ENCODE results near the gene CCDC121.

DNA sequence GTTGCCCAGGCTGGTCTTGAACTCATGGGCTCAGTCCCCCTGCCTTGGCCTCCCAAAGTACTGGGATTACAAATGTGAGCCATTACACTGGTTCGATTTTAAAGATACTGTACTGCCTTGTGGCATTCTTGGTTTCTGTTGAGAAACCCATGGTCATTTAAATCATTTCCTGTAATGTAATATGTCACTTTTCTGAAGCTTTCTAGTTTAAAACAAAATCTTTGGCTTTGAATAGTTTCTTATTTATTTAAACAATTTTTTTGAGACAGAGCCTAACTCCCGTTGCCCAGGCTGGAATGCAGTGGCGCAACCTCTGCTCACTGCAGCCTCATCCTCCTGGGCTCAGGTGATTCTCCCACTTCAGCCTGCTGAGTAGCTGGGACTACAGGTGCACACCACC, 37.1 kb downstream of the CCDC121 start:
- TF ChIP-seq POLR2AphosphoS5 (IDR thresholded peaks at IDR 0.05) (no peak), EZH2 (IDR thresholded peaks at IDR 0.05; ENCODE audit: borderline replicate concordance, insufficient read depth, low read length, poor library complexity, severe bottlenecking) (no peak), MXI1 (conservative IDR thresholded peaks at IDR 0.05; ENCODE audit: poor library complexity, severe bottlenecking) (no peak), EP300 (conservative IDR thresholded peaks at IDR 0.05; ENCODE audit: poor library complexity, severe bottlenecking) (no peak), RAD21 (conservative IDR thresholded peaks at IDR 0.05) (no peak), TAF1 (IDR thresholded peaks at IDR 0.05; ENCODE audit: low read depth) (no peak), SMC3 (conservative IDR thresholded peaks at IDR 0.05; ENCODE audit: poor library complexity) (no peak)
- TF ChIP-seq, protein P1, sequence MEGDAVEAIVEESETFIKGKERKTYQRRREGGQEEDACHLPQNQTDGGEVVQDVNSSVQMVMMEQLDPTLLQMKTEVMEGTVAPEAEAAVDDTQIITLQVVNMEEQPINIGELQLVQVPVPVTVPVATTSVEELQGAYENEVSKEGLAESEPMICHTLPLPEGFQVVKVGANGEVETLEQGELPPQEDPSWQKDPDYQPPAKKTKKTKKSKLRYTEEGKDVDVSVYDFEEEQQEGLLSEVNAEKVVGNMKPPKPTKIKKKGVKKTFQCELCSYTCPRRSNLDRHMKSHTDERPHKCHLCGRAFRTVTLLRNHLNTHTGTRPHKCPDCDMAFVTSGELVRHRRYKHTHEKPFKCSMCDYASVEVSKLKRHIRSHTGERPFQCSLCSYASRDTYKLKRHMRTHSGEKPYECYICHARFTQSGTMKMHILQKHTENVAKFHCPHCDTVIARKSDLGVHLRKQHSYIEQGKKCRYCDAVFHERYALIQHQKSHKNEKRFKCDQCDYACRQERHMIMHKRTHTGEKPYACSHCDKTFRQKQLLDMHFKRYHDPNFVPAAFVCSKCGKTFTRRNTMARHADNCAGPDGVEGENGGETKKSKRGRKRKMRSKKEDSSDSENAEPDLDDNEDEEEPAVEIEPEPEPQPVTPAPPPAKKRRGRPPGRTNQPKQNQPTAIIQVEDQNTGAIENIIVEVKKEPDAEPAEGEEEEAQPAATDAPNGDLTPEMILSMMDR (IDR thresholded peaks at IDR 0.05; ENCODE audit: poor library complexity, severe bottlenecking), result no peak
- TF ChIP-seq, protein P2, sequence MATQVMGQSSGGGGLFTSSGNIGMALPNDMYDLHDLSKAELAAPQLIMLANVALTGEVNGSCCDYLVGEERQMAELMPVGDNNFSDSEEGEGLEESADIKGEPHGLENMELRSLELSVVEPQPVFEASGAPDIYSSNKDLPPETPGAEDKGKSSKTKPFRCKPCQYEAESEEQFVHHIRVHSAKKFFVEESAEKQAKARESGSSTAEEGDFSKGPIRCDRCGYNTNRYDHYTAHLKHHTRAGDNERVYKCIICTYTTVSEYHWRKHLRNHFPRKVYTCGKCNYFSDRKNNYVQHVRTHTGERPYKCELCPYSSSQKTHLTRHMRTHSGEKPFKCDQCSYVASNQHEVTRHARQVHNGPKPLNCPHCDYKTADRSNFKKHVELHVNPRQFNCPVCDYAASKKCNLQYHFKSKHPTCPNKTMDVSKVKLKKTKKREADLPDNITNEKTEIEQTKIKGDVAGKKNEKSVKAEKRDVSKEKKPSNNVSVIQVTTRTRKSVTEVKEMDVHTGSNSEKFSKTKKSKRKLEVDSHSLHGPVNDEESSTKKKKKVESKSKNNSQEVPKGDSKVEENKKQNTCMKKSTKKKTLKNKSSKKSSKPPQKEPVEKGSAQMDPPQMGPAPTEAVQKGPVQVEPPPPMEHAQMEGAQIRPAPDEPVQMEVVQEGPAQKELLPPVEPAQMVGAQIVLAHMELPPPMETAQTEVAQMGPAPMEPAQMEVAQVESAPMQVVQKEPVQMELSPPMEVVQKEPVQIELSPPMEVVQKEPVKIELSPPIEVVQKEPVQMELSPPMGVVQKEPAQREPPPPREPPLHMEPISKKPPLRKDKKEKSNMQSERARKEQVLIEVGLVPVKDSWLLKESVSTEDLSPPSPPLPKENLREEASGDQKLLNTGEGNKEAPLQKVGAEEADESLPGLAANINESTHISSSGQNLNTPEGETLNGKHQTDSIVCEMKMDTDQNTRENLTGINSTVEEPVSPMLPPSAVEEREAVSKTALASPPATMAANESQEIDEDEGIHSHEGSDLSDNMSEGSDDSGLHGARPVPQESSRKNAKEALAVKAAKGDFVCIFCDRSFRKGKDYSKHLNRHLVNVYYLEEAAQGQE (IDR thresholded peaks at IDR 0.05; ENCODE audit: borderline replicate concordance), result no peak
